K562 (cell line): ENCODE measurements around the gene PWP2.

Experiments
- CBX5 ChIP-seq: IDR thresholded peaks from 2 replicates; pipeline ENCODE4 v1.6.1; 2014; ENCODE audit warnings: low read depth, borderline replicate concordance
- CC2D1A ChIP-seq: fragments of 450-650 bp; IDR thresholded peaks from 2 replicates; pipeline ENCODE4 v1.6.1; 2017; ENCODE audit warnings: mild to moderate bottlenecking
- CHD2 ChIP-seq: IDR thresholded peaks from 2 replicates; pipeline ENCODE4 v1.6.1; 2011; ENCODE audit warnings: low read depth, low read length
- CHD4 ChIP-seq: fragments of 200-600 bp; sonication (generic); IDR thresholded peaks from 3 replicates; pipeline ENCODE4 v1.6.1; 2012; ENCODE audit warnings: low read depth, mild to moderate bottlenecking, mixed read lengths, low read length, inconsistent platforms; ENCODE audit not compliant: insufficient read depth, insufficient replicate concordance, poor library complexity, severe bottlenecking
- CTCF ChIP-seq, 3 experiments: IDR thresholded peaks in 2 of 3; conservative IDR thresholded peaks in 1 of 3; 2 replicates each; pipeline ENCODE4 v1.5.1; 2011 to 2012; ENCODE audit warnings: low read length in 3 of 3, mild to moderate bottlenecking in 3 of 3, control low read depth in 2 of 3, improper control_type of control experiment in 1 of 3, inconsistent platforms in 1 of 3, low read depth in 1 of 3, mixed read lengths in 1 of 3, moderate library complexity in 1 of 3; ENCODE audit not compliant: insufficient read depth in 2 of 3
- EP300 ChIP-seq: IDR thresholded peaks from 2 replicates; pipeline ENCODE4 v1.6.1; 2012; ENCODE audit warnings: low read length, improper control_type of control experiment
- EZH2 ChIP-seq: IDR thresholded peaks from 2 replicates; pipeline ENCODE4 v1.6.1; 2012; ENCODE audit warnings: low read depth, mild to moderate bottlenecking, inconsistent platforms, low read length, borderline replicate concordance
- MAZ ChIP-seq, 2 experiments: fragments of 450-650 bp in 1 of 2; sonication (generic) in 1 of 2; formaldehyde crosslinking; IDR thresholded peaks in 1 of 2; conservative IDR thresholded peaks in 1 of 2; 2 replicates each; pipeline versions ENCODE4 v1.4.0 to v1.5.0; 2020; ENCODE audit warnings: mild to moderate bottlenecking in 1 of 2, missing genetic modification reagents in 1 of 2
- RCOR1 ChIP-seq, 2 experiments: IDR thresholded peaks; 2 replicates each; pipeline ENCODE4 v1.6.1; 2012; ENCODE audit warnings: low read depth in 2 of 2, low read length in 2 of 2, borderline replicate concordance in 1 of 2, improper control_type of control experiment in 1 of 2
- REST ChIP-seq, 2 experiments: fragments of 450-650 bp; formaldehyde crosslinking in 1 of 2; IDR thresholded peaks; 2 replicates each; pipeline versions ENCODE4 v1.4.0 to v1.6.1; 2014 to 2020; ENCODE audit warnings: mild to moderate bottlenecking in 2 of 2, borderline replicate concordance in 1 of 2, low read depth in 1 of 2
- SP1 ChIP-seq: sonication (generic); formaldehyde crosslinking; IDR thresholded peaks from 2 replicates; pipeline ENCODE4 v1.8.1; 2022; ENCODE audit warnings: mild to moderate bottlenecking, missing genetic modification reagents
- TFAP4 ChIP-seq: sonication (generic); formaldehyde crosslinking; IDR thresholded peaks from 2 replicates; pipeline ENCODE4 v1.8.0; 2022; ENCODE audit warnings: missing genetic modification reagents, mild to moderate bottlenecking, moderate library complexity, borderline replicate concordance
- ZNF140 ChIP-seq: fragments of 250-450 bp; sonication (Bioruptor Pico); IDR thresholded peaks from 2 replicates; pipeline ENCODE4 v1.8.0; 2021; ENCODE audit warnings: moderate library complexity, mild to moderate bottlenecking, inconsistent platforms
- ZNF274 ChIP-seq: IDR thresholded peaks from 2 replicates; pipeline ENCODE4 v1.6.1; 2011; ENCODE audit warnings: low read depth, mild to moderate bottlenecking, low read length, moderate library complexity, borderline replicate concordance

- TF ChIP-seq ZNF274 (no peak), SP1 (CRISPR knock-in tag) (no peak), EZH2 (no peak), REST (IDR thresholded peaks at IDR 0.05; ENCODE audit: borderline replicate concordance) (no peak), REST (CRISPR knock-in tag; IDR thresholded peaks at IDR 0.05; ENCODE audit: low read depth) (no peak), CHD2 (no peak), ZNF140 (CRISPR knock-in tag) (no peak), CC2D1A (no peak), TFAP4 (CRISPR knock-in tag) (no peak), CTCF (IDR thresholded peaks at IDR 0.05 in 2 of 3, conservative IDR thresholded peaks at IDR 0.05 in 1 of 3; ENCODE audit: insufficient read depth in 2 of 3, low read depth in 1 of 3, low read length in 3 of 3) (no peak), RCOR1 (IDR thresholded peaks at IDR 0.05; ENCODE audit: borderline replicate concordance in 1 of 2, low read depth in 2 of 2, low read length in 2 of 2) (no peak), CBX5 (no peak), EP300 (no peak), MAZ (CRISPR knock-in tag; conservative IDR thresholded peaks at IDR 0.05 in 1 of 2, IDR thresholded peaks at IDR 0.05 in 1 of 2) (no peak), CHD4 (no peak)
Observed at GRCh38 chr21:44066116-44066515, 41.1 kb upstream of the PWP2 start.
